ENCODE results near the gene SNRPE.
A peak's percentile ranks its signal among the peaks of the same experiment; 100 is the strongest.

Gene SNRPE

DNA sequence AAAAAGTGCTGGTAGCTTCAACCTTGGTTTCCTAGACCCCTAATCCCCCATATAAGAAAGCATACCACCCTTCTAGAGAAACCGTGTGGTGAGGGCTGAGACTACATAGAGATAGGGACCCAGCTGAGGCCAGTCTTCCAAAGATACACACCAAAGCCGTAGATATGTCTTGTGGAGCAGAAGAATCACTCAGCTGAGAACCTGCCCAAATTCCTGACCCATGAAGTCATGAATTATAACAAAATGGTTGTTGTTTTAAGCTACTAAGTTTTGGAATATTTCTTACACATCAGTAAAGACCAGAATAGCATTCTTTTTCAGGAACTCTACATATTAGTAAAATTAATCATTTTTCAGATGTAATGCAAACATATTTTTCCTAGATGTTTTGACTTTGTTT lies 3.3 kb upstream of the SNRPE start:
- peak overlapping the region; percentile 71 for H3K27ac ChIP-seq
- ChIA-PET CTCF (interaction anchor here (0.7 to 2.6 kb wide), 5 partner anchors 10 to 370 kb away, joined by 3 to 12 read pairs (median 4); no protein-coding TSS in a partner anchor), POLR2A (ENCODE audit: low non-redundant PET) (interaction anchor here (0.6 kb wide), 1 partner anchor 23 kb away, joined by 3 read pairs; no protein-coding TSS in a partner anchor)
- DNase-seq (ENCODE audit: low spot score), result peak; percentile 36
- TF ChIP-seq, protein P1, sequence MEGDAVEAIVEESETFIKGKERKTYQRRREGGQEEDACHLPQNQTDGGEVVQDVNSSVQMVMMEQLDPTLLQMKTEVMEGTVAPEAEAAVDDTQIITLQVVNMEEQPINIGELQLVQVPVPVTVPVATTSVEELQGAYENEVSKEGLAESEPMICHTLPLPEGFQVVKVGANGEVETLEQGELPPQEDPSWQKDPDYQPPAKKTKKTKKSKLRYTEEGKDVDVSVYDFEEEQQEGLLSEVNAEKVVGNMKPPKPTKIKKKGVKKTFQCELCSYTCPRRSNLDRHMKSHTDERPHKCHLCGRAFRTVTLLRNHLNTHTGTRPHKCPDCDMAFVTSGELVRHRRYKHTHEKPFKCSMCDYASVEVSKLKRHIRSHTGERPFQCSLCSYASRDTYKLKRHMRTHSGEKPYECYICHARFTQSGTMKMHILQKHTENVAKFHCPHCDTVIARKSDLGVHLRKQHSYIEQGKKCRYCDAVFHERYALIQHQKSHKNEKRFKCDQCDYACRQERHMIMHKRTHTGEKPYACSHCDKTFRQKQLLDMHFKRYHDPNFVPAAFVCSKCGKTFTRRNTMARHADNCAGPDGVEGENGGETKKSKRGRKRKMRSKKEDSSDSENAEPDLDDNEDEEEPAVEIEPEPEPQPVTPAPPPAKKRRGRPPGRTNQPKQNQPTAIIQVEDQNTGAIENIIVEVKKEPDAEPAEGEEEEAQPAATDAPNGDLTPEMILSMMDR (conservative IDR thresholded peaks at IDR 0.05; ENCODE audit: low read depth), result no peak

- TF ChIP-seq, protein P1 (conservative IDR thresholded peaks at IDR 0.05; ENCODE audit: low read depth), result no peak
- H3K27ac ChIP-seq, result peak overlapping the region; percentile 99
- no peak for DNase-seq (ENCODE audit: low spot score)
- POLR2A ChIA-PET (ENCODE audit: low non-redundant PET), result no interaction called here
- CTCF ChIA-PET, result interaction anchor here (0.7 to 2.6 kb wide), 3 partner anchors 270 to 348 kb away, joined by 4 to 12 read pairs (median 5); no protein-coding TSS in a partner anchor
Observed at GRCh38 chr1:203858975-203859374, 2.4 kb upstream of the SNRPE start.

DNA sequence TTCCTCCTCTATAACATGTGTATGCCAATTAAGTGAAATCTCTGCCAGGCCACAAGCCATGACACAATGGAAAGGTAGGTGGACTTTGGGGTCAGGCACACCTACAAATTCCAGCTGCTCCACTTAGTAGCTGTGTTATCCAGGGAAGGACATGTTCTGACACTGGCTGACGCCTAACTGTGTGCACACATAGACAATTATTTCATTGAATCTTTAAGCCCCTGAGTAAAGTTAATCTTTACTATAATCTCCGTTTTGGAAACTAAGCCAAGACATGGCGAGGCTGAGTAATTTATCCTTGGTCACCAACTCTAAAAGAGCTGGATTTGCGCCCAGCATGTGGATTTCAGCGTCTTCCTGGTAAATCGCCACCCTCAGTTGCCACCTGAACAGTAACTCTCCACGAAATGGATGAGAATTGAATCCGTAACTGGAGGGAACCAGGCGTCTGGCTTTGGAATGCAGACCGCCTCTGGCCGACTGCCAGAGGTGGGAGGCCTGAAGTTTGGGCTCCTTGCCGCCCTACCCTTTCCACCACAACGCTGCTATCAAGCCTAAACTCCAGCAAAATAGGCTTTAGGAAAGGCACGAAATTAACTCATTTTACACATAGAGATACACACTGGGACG lies 888 bp upstream of the SNRPE start:
- TF ChIP-seq, protein P1 (conservative IDR thresholded peaks at IDR 0.05; ENCODE audit: low read depth), result no peak
- DNase-seq (ENCODE audit: low spot score), result peak; percentile 82
- POLR2A ChIA-PET (ENCODE audit: low non-redundant PET), result interaction anchor here (0.6 to 0.8 kb wide), 2 partner anchors 294 to 501 kb away, joined by 3 read pairs; no protein-coding TSS in a partner anchor
- H3K27ac ChIP-seq, result peak overlapping the region; percentile 99
- CTCF ChIA-PET, result interaction anchor here (0.6 to 3.7 kb wide), 26 partner anchors 10 to 555 kb away, joined by 3 to 27 read pairs (median 4); partner anchors contain the start of gene GOLT1A

GRCh38 chr1:203867802-203868201 lies 6.4 kb downstream of the SNRPE start:
- POLR2A ChIA-PET (ENCODE audit: low non-redundant PET), result no interaction called here
- TF ChIP-seq, protein P1 (conservative IDR thresholded peaks at IDR 0.05; ENCODE audit: low read depth), result no peak
- no peak for DNase-seq (ENCODE audit: low spot score)
- peak overlapping the region; percentile 47 for H3K27ac ChIP-seq
- CTCF ChIA-PET, result interaction anchor here (0.6 to 7.6 kb wide), 2 partner anchors 250 to 261 kb away, joined by 6 to 163 read pairs; no protein-coding TSS in a partner anchor

- POLR2A ChIA-PET (ENCODE audit: low non-redundant PET), result interaction anchor here (1.8 kb wide), 1 partner anchor 203 kb away, joined by 8 read pairs; the partner anchor contains the start of gene SOX13
- TF ChIP-seq, protein P1 (conservative IDR thresholded peaks at IDR 0.05; ENCODE audit: low read depth), result no peak
- no peak overlapping the region for H3K27ac ChIP-seq
- no peak for DNase-seq (ENCODE audit: low spot score)
- CTCF ChIA-PET, result interaction anchor here (0.6 to 7.6 kb wide), 17 partner anchors 10 to 456 kb away, joined by 3 to 163 read pairs (median 5); partner anchors contain the start of genes GOLT1A and SOX13
Observed at GRCh38 chr1:203870245-203870644, 8.8 kb downstream of the SNRPE start.

- POLR2A ChIA-PET (ENCODE audit: low non-redundant PET), result interaction anchor here (0.6 to 1.8 kb wide), 3 partner anchors 202 to 283 kb away, joined by 3 to 8 read pairs (median 3); partner anchors contain the start of gene SOX13
- TF ChIP-seq, protein P1 (conservative IDR thresholded peaks at IDR 0.05; ENCODE audit: low read depth), result peak; percentile 79
- no peak overlapping the region for H3K27ac ChIP-seq
- peak; percentile 94 for DNase-seq (ENCODE audit: low spot score)
- CTCF ChIA-PET, result interaction anchor here (0.5 to 7.6 kb wide), 47 partner anchors 9 to 675 kb away, joined by 3 to 163 read pairs (median 4); partner anchors contain the start of genes ETNK2, GOLT1A and SOX13
Observed at GRCh38 chr1:203871114-203871880, 9.9 kb downstream of the SNRPE start.

Data from RWPE1 (cell line).